ENCODE measurements around the gene RAB11FIP4. TPM values are rescaled to one million over a fixed set of nuclear protein-coding genes. Genes with fewer than 3 reads are reported as not detected.

RAB11FIP4 gene
- total and polyA plus RNA-seq, 2 of the 8 experiments (the other 6 are each of a cell fraction or from before 2014, with no cell fraction given): 21.7 to 53.2 TPM

- no peak overlapping the region for H3K4me3 ChIP-seq (ENCODE audit: extremely low read depth in 1 of 4, insufficient read depth in 2 of 4, low read depth in 3 of 4, low read length in 4 of 4)
- no peak overlapping the region for H2BK5ac ChIP-seq (ENCODE audit: low read depth, low read length)
- H2BK15ac ChIP-seq (ENCODE audit: low read length): no peak overlapping the region
- TF ChIP-seq BCL11A (IDR thresholded peaks at IDR 0.05; ENCODE audit: low read depth in 2 of 2, low read length in 2 of 2): no peak
- H4K20me1 ChIP-seq (replicated peaks in 1 of 2; ENCODE audit: control insufficient read depth in 1 of 2, insufficient read depth in 2 of 2, low read length in 2 of 2): no peaks in the 10 kb centered on the region
- H3K4ac ChIP-seq (replicated peaks; ENCODE audit: insufficient read length, low read depth, low read length): peak overlapping the region; percentile 84
- no peak overlapping the region for H3K4me2 ChIP-seq (ENCODE audit: insufficient read depth in 1 of 2, low read depth in 2 of 2, low read length in 2 of 2)
- POLR2A ChIA-PET (ENCODE audit: partially characterized antibody): no interaction called here
- H3K27me3 ChIP-seq (replicated peaks in 1 of 4; ENCODE audit: control insufficient read depth in 3 of 4, extremely low read depth in 1 of 4, insufficient read depth in 3 of 4, low read length in 3 of 4): no peaks in the 10 kb centered on the region
- CTCF ChIA-PET (ENCODE audit: partially characterized antibody): interaction anchor here (0.7 to 17.3 kb wide), 4 partner anchors 8 to 84 kb away, joined by 3 to 325 read pairs (median 3); no protein-coding TSS in a partner anchor
- H3K79me2 ChIP-seq (ENCODE audit: control insufficient read depth in 1 of 2, insufficient read depth in 2 of 2, low read length in 2 of 2): no peaks in the 10 kb centered on the region
- no peak overlapping the region for H2BK12ac ChIP-seq (ENCODE audit: low read depth, low read length)
- no peak overlapping the region for H4K8ac ChIP-seq (ENCODE audit: extremely low read depth, insufficient read depth, low read length)
- no peak overlapping the region for H4K91ac ChIP-seq (replicated peaks; ENCODE audit: insufficient read length, low read length)
- no peak overlapping the region for H2BK120ac ChIP-seq (replicated peaks; ENCODE audit: low read depth, low read length)
- DNase-seq (ENCODE audit: low read depth in 1 of 2, low spot score in 2 of 2) (no peak), FAIRE-seq (no peak)
- no peak overlapping the region for H2AFZ ChIP-seq (ENCODE audit: low read length)
- no peak overlapping the region for H4K5ac ChIP-seq (ENCODE audit: insufficient read length, low read depth, low read length)
- H3K23ac ChIP-seq (ENCODE audit: insufficient read length): no peak overlapping the region
- H3K27ac ChIP-seq (ENCODE audit: low read depth, low read length): no peak overlapping the region
- 86% methylated on average over 7 of the region's 7 CpGs; no CpG with 5 or more reads in 1 of the 2 experiments for WGBS, 2 experiments (ENCODE audit: extremely low coverage in 1 of 2, insufficient coverage in 1 of 2, insufficient read length in 1 of 2, insufficient replicate concordance in 2 of 2, low coverage in 1 of 2, low lambda C conversion rate in 2 of 2, missing lambda C conversion rate in 1 of 2)
- H3K56ac ChIP-seq (replicated peaks; ENCODE audit: insufficient read length, low read depth, low read length): no peak overlapping the region
- H3K18ac ChIP-seq (ENCODE audit: extremely low read depth, low read length): no peak overlapping the region
- H3K4me1 ChIP-seq (replicated peaks in 1 of 4; ENCODE audit: control insufficient read depth in 3 of 4, insufficient read depth in 4 of 4, low read length in 3 of 4): no peaks in the 10 kb centered on the region
- no peaks in the 10 kb centered on the region for H3K23me2 ChIP-seq (ENCODE audit: low read depth, low read length)
- no peaks in the 10 kb centered on the region for H3K9me3 ChIP-seq (ENCODE audit: insufficient read depth in 2 of 2, low read depth in 1 of 2, low read length in 1 of 2)
- no peak overlapping the region for H2AK5ac ChIP-seq (ENCODE audit: low read depth, low read length)
- H3K14ac ChIP-seq (ENCODE audit: insufficient read length): no peak overlapping the region
- no peaks in the 10 kb centered on the region for H3K79me1 ChIP-seq (ENCODE audit: low read depth, low read length)
- no peak overlapping the region for H3K9ac ChIP-seq (replicated peaks in 1 of 4; ENCODE audit: extremely low read depth in 1 of 4, low read depth in 3 of 4, low read length in 3 of 4)
- H3K36me3 ChIP-seq (ENCODE audit: control insufficient read depth in 2 of 4, insufficient read depth in 4 of 4, low read length in 3 of 4): no peaks in the 10 kb centered on the region
- H2BK20ac ChIP-seq (ENCODE audit: low read length): no peak overlapping the region
Measured at GRCh38 chr17:31443386-31443785, 51.9 kb downstream of the RAB11FIP4 start.
